HCT116 (cell line): ENCODE measurements around the gene SHANK2. TPM values are rescaled to one million over a fixed set of nuclear protein-coding genes. Genes with fewer than 3 reads are reported as not detected.

ENCODE experiments used
- ATAC-seq: fragments of 200-7000 bp; cut with Tn5 transposase; 2 replicates; pipeline ENCODE4 v1.9.1; 2020; ENCODE audit warnings: mild to moderate bottlenecking, moderate library complexity
- BruUV-seq: library from RNA; stranded (reverse); fragments of 400-500 nt; replicated peaks from 2 replicates; lab custom pipeline; 2021; lab: Mats Ljungman, UMichigan
- CTCF ChIA-PET: fragments of 300-600 bp; sonication (Branson Sonifier 250); formaldehyde crosslinking; loops from one replicate; lab custom pipeline; 2021; ENCODE audit warnings: antibody characterized with exemption; lab: Charles Lee
- POLR2A ChIA-PET: fragments of 300-600, 350-600 bp; sonication (Branson Sonifier 250); formaldehyde crosslinking; loops from one replicate; lab custom pipeline; 2021; ENCODE audit warnings: antibody characterized with exemption; lab: Charles Lee
- RAD21 ChIA-PET, 2 experiments: fragments of 300-600 bp; sonication (Branson Sonifier 250); formaldehyde crosslinking; loops; one replicate each; lab custom pipeline; 2023; ENCODE audit warnings: low total read pairs in 2 of 2; ENCODE audit not compliant: uncharacterized antibody in 2 of 2, unreplicated experiment in 2 of 2, low non-redundant PET in 1 of 2; lab: Charles Lee
- DNase-seq: peaks from one replicate; pipeline ENCODE4 v3.0.0-alpha.2; 2010; ENCODE audit warnings: low read depth, low spot score
- H2AFZ ChIP-seq: fragments of 200-600 bp; shearing (Covaris generic), sonication (generic); 2 replicates; pipeline ENCODE4 v1.6.1; 2017; ENCODE audit warnings: low read depth, mixed run types, mixed read lengths, antibody characterized with exemption, low read length; ENCODE audit not compliant: poor library complexity, severe bottlenecking
- H3K27ac ChIP-seq: 2 replicates; pipeline ENCODE4 v1.5.1; 2012; ENCODE audit warnings: low read depth, low read length
- H3K27me3 ChIP-seq: fragments of 200-600 bp; sonication (generic); 2 replicates; pipeline ENCODE4 v1.6.1; 2016; ENCODE audit warnings: mixed run types, low read length, mixed read lengths; ENCODE audit not compliant: insufficient read depth
- H3K36me3 ChIP-seq, 2 experiments: fragments of 200-500 bp in 1 of 2; fragments of 200-600 bp in 1 of 2; sonication (Bioruptor generic) in 1 of 2; sonication (generic) in 1 of 2; 2 replicates each; pipeline versions ENCODE4 v1.5.1 to v1.6.1; 2014 to 2016; ENCODE audit warnings: low read length in 2 of 2, inconsistent platforms in 1 of 2, mixed read lengths in 1 of 2, mixed run types in 1 of 2; ENCODE audit not compliant: insufficient read depth in 2 of 2, control insufficient read depth in 1 of 2
- H3K4me1 ChIP-seq, 2 experiments: fragments of 200-600 bp in 1 of 2; sonication (generic) in 1 of 2; 2 replicates each; pipeline versions ENCODE4 v1.5.1 to v1.6.1; 2012 to 2017; ENCODE audit warnings: low read length in 2 of 2, inconsistent platforms in 1 of 2, mild to moderate bottlenecking in 1 of 2, mixed read lengths in 1 of 2, mixed run types in 1 of 2, moderate library complexity in 1 of 2; ENCODE audit not compliant: insufficient read depth in 2 of 2, control insufficient read depth in 1 of 2
- H3K4me2 ChIP-seq: fragments of 200-600 bp; sonication (generic); 2 replicates; pipeline ENCODE4 v1.6.1; 2017; ENCODE audit warnings: mixed run types, low read length, mixed read lengths
- H3K4me3 ChIP-seq, 2 experiments: fragments of 200-600 bp in 1 of 2; sonication (generic) in 1 of 2; replicated peaks in 1 of 2; 2 replicates each; pipeline ENCODE4 v1.5.1; 2011 to 2016; ENCODE audit warnings: low read length in 2 of 2, control low read depth in 1 of 2, low read depth in 1 of 2, mild to moderate bottlenecking in 1 of 2, mixed read lengths in 1 of 2, mixed run types in 1 of 2
- H3K79me2 ChIP-seq: fragments of 200-600 bp; sonication (generic); 2 replicates; pipeline ENCODE4 v1.6.1; 2017; ENCODE audit warnings: mild to moderate bottlenecking, mixed run types, low read length, moderate library complexity, mixed read lengths; ENCODE audit not compliant: insufficient read depth
- H3K9ac ChIP-seq: fragments of 200-600 bp; sonication (generic); 2 replicates; pipeline ENCODE4 v1.6.1; 2016; ENCODE audit warnings: low read length, mixed read lengths
- H3K9me2 ChIP-seq: fragments of 200-600 bp; sonication (generic), shearing (Covaris generic); 2 replicates; pipeline ENCODE4 v1.6.1; 2017; ENCODE audit warnings: mixed run types, mild to moderate bottlenecking, moderate library complexity; ENCODE audit not compliant: insufficient read depth
- H3K9me3 ChIP-seq, 2 experiments: fragments of 200-500 bp in 1 of 2; fragments of 200-600 bp in 1 of 2; sonication (Bioruptor generic) in 1 of 2; sonication (generic) in 1 of 2; 2 replicates each; pipeline ENCODE4 v1.6.1; 2014 to 2017; ENCODE audit warnings: low read length in 2 of 2, mixed read lengths in 2 of 2, inconsistent platforms in 1 of 2, low read depth in 1 of 2, mild to moderate bottlenecking in 1 of 2, mixed run types in 1 of 2, moderate library complexity in 1 of 2; ENCODE audit not compliant: control insufficient read depth in 1 of 2, insufficient read depth in 1 of 2
- H4K20me1 ChIP-seq: fragments of 200-600 bp; sonication (generic), shearing (Covaris generic); 2 replicates; pipeline ENCODE4 v1.6.1; 2017; ENCODE audit warnings: mixed run types, mild to moderate bottlenecking, moderate library complexity; ENCODE audit not compliant: insufficient read depth
- CBX3 ChIP-seq: IDR thresholded peaks from 2 replicates; pipeline ENCODE4 v1.6.1; 2012; ENCODE audit warnings: low read depth
- CEBPB ChIP-seq: IDR thresholded peaks from 2 replicates; pipeline ENCODE4 v1.6.1; 2012; ENCODE audit warnings: low read depth
- ELF1 ChIP-seq: IDR thresholded peaks from 2 replicates; pipeline ENCODE4 v1.6.1; 2012; ENCODE audit warnings: low read depth, borderline replicate concordance
- EZH2 ChIP-seq: fragments of 200-600 bp; sonication (generic); IDR thresholded peaks from 2 replicates; pipeline ENCODE4 v1.6.1; 2017; ENCODE audit warnings: antibody characterized with exemption, mixed run types
- EZH2phosphoT487 ChIP-seq: fragments of 200-600 bp; IDR thresholded peaks from 2 replicates; pipeline ENCODE4 v1.6.1; 2018; ENCODE audit warnings: antibody characterized with exemption, borderline replicate concordance
- FOSL1 ChIP-seq: IDR thresholded peaks from 2 replicates; pipeline ENCODE4 v1.6.1; 2012; ENCODE audit warnings: low read depth
- JUND ChIP-seq: IDR thresholded peaks from 2 replicates; pipeline ENCODE4 v1.6.1; 2012
- MAX ChIP-seq: IDR thresholded peaks from 2 replicates; pipeline ENCODE4 v1.6.1; 2012
- POLR2A ChIP-seq: IDR thresholded peaks from 2 replicates; pipeline ENCODE4 v1.7.0; 2011; ENCODE audit warnings: borderline replicate concordance; ENCODE audit not compliant: insufficient read depth, insufficient read length; ENCODE audit errors: extremely low read depth
- POLR2AphosphoS5 ChIP-seq: IDR thresholded peaks from 2 replicates; pipeline ENCODE4 v1.6.1; 2011; ENCODE audit warnings: mild to moderate bottlenecking, low read depth, low read length, moderate library complexity
- RAD21 ChIP-seq: IDR thresholded peaks from 2 replicates; pipeline ENCODE4 v1.6.1; 2012; ENCODE audit warnings: low read depth, mild to moderate bottlenecking
- REST ChIP-seq: IDR thresholded peaks from 2 replicates; pipeline ENCODE4 v1.6.1; 2012; ENCODE audit warnings: low read depth
- SIN3A ChIP-seq: IDR thresholded peaks from 2 replicates; pipeline ENCODE4 v1.6.1; 2012; ENCODE audit warnings: low read depth
- SP1 ChIP-seq: IDR thresholded peaks from 2 replicates; pipeline ENCODE4 v1.6.1; 2012; ENCODE audit warnings: low read depth
- SRF ChIP-seq: IDR thresholded peaks from 2 replicates; pipeline ENCODE4 v1.6.1; 2012; ENCODE audit warnings: low read depth
- TCF7L2 ChIP-seq: IDR thresholded peaks from 2 replicates; pipeline ENCODE4 v1.7.0; 2011; ENCODE audit warnings: borderline replicate concordance, inconsistent platforms; ENCODE audit not compliant: insufficient read depth, insufficient read length; ENCODE audit errors: extremely low read depth
- YY1 ChIP-seq: IDR thresholded peaks from 2 replicates; pipeline ENCODE4 v1.6.1; 2011; ENCODE audit warnings: low read length, low read depth, moderate library complexity, mild to moderate bottlenecking; ENCODE audit not compliant: insufficient replicate concordance; ENCODE audit errors: extremely low read depth
- ZBTB33 ChIP-seq: IDR thresholded peaks from 2 replicates; pipeline ENCODE4 v1.6.1; 2011; ENCODE audit warnings: mild to moderate bottlenecking, low read length, moderate library complexity; ENCODE audit not compliant: insufficient replicate concordance; ENCODE audit errors: extremely low read depth
- ZFX ChIP-seq: fragments of 450-650 bp; IDR thresholded peaks from 2 replicates; pipeline ENCODE4 v1.6.1; 2017
- ZNF274 ChIP-seq: fragments of 200-500 bp; sonication (Bioruptor generic); IDR thresholded peaks from 2 replicates; pipeline ENCODE4 v1.6.1; 2014; ENCODE audit warnings: mild to moderate bottlenecking, low read depth, low read length, inconsistent platforms
- intact Hi-C: fragments of 100-400 bp; cut with micrococcal nuclease; formaldehyde crosslinking; loops from 2 replicates; pipeline ENCODE4 v1.10.0; 2022
- total RNA-seq: library from RNA; stranded (reverse); gene quantifications from one replicate; pipeline ENCODE4 v1.2.1, GENCODE V29; 2021; ENCODE audit not compliant: unreplicated experiment

The SHANK2 gene
- total RNA-seq, 1 experiment from 2014 or later = 16.9 TPM

GRCh38 chr11:71245601-71246391, 6.6 kb downstream of the SHANK2 start:
- BruUV-seq = no TSS peak
- CTCF ChIA-PET = no interaction called here
- Histone ChIP-seq H3K36me3 (no peaks in the 10 kb centered on the region), H3K27me3 (no peaks in the 10 kb centered on the region), H3K4me1 (no peaks in the 10 kb centered on the region), H3K79me2 (peaks cover 4% of the 10 kb centered on the region; the same call in 1 of the 2 replicates), H3K9ac (no peak overlapping the region), H3K9me3 (no peaks in the 10 kb centered on the region), H2AFZ (no peak overlapping the region), H3K27ac (no peak overlapping the region), H3K4me2 (no peak overlapping the region), H3K9me2 (no peaks in the 10 kb centered on the region), H4K20me1 (no peaks in the 10 kb centered on the region), H3K4me3 (no peak overlapping the region)
- DNase-seq (no peak), ATAC-seq (no peak)
- TF ChIP-seq FOSL1 (no peak), ZNF274 (no peak), SIN3A (no peak), ELF1 (no peak), CEBPB (no peak), REST (no peak), EZH2phosphoT487 (no peak), EZH2 (no peak), RAD21 (no peak), POLR2AphosphoS5 (no peak), YY1 (no peak), JUND (no peak), MAX (no peak), SP1 (no peak), TCF7L2 (no peak), CBX3 (no peak), ZBTB33 (no peak), POLR2A (no peak), SRF (no peak), ZFX (no peak)
- RAD21 ChIA-PET = no interaction called here
- intact Hi-C loops = no loop called here
- POLR2A ChIA-PET = no interaction called here
